OCI-LY7 (cell line): Measurements from ENCODE around the gene GLT8D2.

Experiments used
- CTCF ChIP-seq: fragments of 200-600 bp; sonication (generic); conservative IDR thresholded peaks from 2 replicates; pipeline ENCODE4 v1.5.1; 2014; ENCODE audit warnings: mild to moderate bottlenecking, antibody characterized with exemption, low read length, moderate library complexity, mixed read lengths
- EZH2phosphoT487 ChIP-seq: fragments of 200-600 bp; sonication (generic); IDR thresholded peaks from 2 replicates; pipeline ENCODE4 v1.6.1; 2018; ENCODE audit warnings: low read depth, borderline replicate concordance, mild to moderate bottlenecking, mixed run types, antibody characterized with exemption, low read length, moderate library complexity, mixed read lengths

DNA sequence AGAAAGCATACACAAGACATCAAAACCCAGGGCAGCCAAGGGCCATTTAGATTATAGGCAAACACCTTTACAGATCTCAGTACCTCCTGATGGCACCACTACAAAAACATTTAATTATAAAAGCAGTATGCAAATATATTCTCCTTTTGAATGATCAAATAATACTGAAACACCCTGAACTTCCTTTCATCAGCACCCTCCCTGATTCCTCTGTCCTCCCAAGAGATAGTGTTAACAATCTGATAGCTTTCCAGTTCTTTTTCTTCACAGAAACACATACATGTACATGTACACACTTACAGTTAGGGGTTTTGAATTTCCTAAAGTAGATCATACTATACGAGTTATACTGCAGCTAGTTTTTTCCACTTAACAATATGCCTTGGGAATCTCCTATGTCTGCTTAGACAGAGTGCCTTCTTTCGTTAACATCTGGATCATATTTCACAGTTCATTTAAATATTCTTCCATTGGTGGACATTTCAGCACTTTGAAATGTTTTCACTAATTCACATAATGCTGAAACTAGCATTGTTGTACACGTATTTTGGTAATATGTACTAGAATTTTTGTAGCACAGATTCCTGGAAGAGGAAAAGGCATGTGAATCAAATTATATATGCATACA is 49.1 kb downstream of the GLT8D2 start:
- TF ChIP-seq CTCF (no peak), EZH2phosphoT487 (no peak)
